ENCODE data around the gene ASZ1. TPM values are rescaled to one million over a fixed set of nuclear protein-coding genes. Genes with fewer than 3 reads are reported as not detected.

Gene ASZ1
- total and polyA plus RNA-seq, 2 donors (not counting 1 experiment from before 2014, with no cell fraction given), result not detected

DNA sequence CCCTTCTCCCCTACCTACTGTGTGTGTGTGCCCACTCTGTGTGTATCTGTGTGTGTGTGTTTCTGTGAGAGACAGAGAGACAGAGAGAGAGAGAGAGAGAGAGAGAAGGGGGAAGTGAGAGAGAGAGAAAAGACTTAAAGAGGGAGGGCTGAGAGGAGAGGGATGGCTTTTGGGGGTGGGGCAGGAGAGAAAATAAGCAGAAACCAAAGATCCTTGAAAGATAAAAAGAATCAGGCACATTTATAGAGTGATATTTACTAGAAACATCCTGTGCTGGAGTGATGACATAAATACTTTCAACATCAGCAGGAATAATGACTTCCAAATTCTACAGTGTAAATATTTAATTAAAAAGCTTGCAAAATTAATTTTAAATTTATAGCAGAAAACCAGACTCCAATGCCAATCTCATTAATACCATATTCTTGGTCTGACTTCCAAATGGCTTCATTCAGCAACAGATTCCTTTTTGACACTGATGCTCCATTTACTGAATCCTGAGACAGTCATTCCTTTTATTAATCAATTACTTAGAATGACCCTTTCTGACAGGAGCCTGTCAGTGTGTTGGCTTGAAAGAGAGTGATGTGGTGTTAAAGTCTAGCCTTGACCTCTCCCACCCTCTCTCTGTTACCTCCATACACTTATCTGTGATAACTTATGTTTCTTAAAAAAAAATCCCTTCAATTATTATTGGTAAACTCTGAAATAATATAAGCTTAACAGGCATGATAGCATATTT, 62.8 kb downstream of the ASZ1 start:
- no peaks in the 10 kb centered on the region for H3K27me3 ChIP-seq (replicated peaks in 1 of 4; ENCODE audit: control extremely low read depth in 1 of 4, control insufficient read depth in 3 of 4, insufficient read depth in 4 of 4, low read length in 3 of 4)
- H3K36me3 ChIP-seq (replicated peaks in 1 of 2; ENCODE audit: control extremely low read depth in 1 of 2, control insufficient read depth in 1 of 2, extremely low read depth in 1 of 2, insufficient read depth in 2 of 2, low read length in 1 of 2), result no peaks in the 10 kb centered on the region
- no peaks in the 10 kb centered on the region for H3K4me1 Mint-ChIP-seq
- H3K4me3 ChIP-seq (ENCODE audit: control extremely low read depth in 1 of 5, extremely low read depth in 1 of 5, insufficient read depth in 1 of 5, low read depth in 2 of 5, low read length in 4 of 5), result no peak overlapping the region
- ATAC-seq (ENCODE audit: low read depth) (no peak), DNase-seq (no peak)
- intact Hi-C loops (cut with micrococcal nuclease), result no loop called here
- POLR2A ChIA-PET, result no interaction called here
- H3K9me3 Mint-ChIP-seq (ENCODE audit: insufficient read depth), result no peaks in the 10 kb centered on the region
- H2AFZ ChIP-seq (ENCODE audit: insufficient read depth, low read depth, low read length, poor library complexity, severe bottlenecking), result no peak overlapping the region
- H3K4me1 ChIP-seq (ENCODE audit: control insufficient read depth in 2 of 2, insufficient read depth in 2 of 2, low read length in 2 of 2), result no peaks in the 10 kb centered on the region
- CTCF ChIA-PET, result no interaction called here
- H3K9ac ChIP-seq (ENCODE audit: low read length), result no peak overlapping the region
- H3K9me3 ChIP-seq (ENCODE audit: control extremely low read depth in 1 of 3, control insufficient read depth in 2 of 3, insufficient read depth in 1 of 3, low read length in 2 of 3), result no peaks in the 10 kb centered on the region
- no peak overlapping the region for H3K27ac Mint-ChIP-seq
- no peak overlapping the region for H3K4me2 ChIP-seq (replicated peaks; ENCODE audit: low read depth, low read length, poor library complexity, severe bottlenecking)
- H3K27ac ChIP-seq (ENCODE audit: low read length in 2 of 2), result no peak overlapping the region
- H4K20me1 ChIP-seq (ENCODE audit: control insufficient read depth, insufficient read depth, low read length, poor library complexity, severe bottlenecking), result no peaks in the 10 kb centered on the region
- H3K27me3 Mint-ChIP-seq, result no peaks in the 10 kb centered on the region
- TF ChIP-seq EZH2 (IDR thresholded peaks at IDR 0.05; ENCODE audit: borderline replicate concordance, insufficient read depth, low read depth, low read length, poor library complexity, severe bottlenecking) (no peak), CTCF (IDR thresholded peaks at IDR 0.05) (no peak)
- no peak overlapping the region for H3K4me3 Mint-ChIP-seq
- no peaks in the 10 kb centered on the region for H3K79me2 ChIP-seq (ENCODE audit: control insufficient read depth, insufficient read depth, low read length)

- H3K4me1 ChIP-seq (ENCODE audit: control insufficient read depth in 2 of 2, insufficient read depth in 2 of 2, low read length in 2 of 2), result no peaks in the 10 kb centered on the region
- no peak overlapping the region for H3K4me2 ChIP-seq (replicated peaks; ENCODE audit: low read depth, low read length, poor library complexity, severe bottlenecking)
- Mint-ChIP-seq H3K4me1 (no peaks in the 10 kb centered on the region), H3K27ac (no peak overlapping the region), H3K27me3 (no peaks in the 10 kb centered on the region), H3K9me3 (ENCODE audit: insufficient read depth) (no peaks in the 10 kb centered on the region), H3K4me3 (no peak overlapping the region)
- POLR2A ChIA-PET, result no interaction called here
- no peaks in the 10 kb centered on the region for H3K9me3 ChIP-seq (ENCODE audit: control extremely low read depth in 1 of 3, control insufficient read depth in 2 of 3, insufficient read depth in 1 of 3, low read length in 2 of 3)
- H3K9ac ChIP-seq (ENCODE audit: low read length), result no peak overlapping the region
- intact Hi-C loops (cut with micrococcal nuclease), result no loop called here
- DNase-seq (no peak), ATAC-seq (ENCODE audit: low read depth) (no peak)
- no peak overlapping the region for H3K27ac ChIP-seq (ENCODE audit: low read length in 2 of 2)
- H4K20me1 ChIP-seq (ENCODE audit: control insufficient read depth, insufficient read depth, low read length, poor library complexity, severe bottlenecking), result no peaks in the 10 kb centered on the region
- H3K36me3 ChIP-seq (replicated peaks in 1 of 2; ENCODE audit: control extremely low read depth in 1 of 2, control insufficient read depth in 1 of 2, extremely low read depth in 1 of 2, insufficient read depth in 2 of 2, low read length in 1 of 2), result no peaks in the 10 kb centered on the region
- no peak overlapping the region for H3K4me3 ChIP-seq (ENCODE audit: control extremely low read depth in 1 of 5, extremely low read depth in 1 of 5, insufficient read depth in 1 of 5, low read depth in 2 of 5, low read length in 4 of 5)
- CTCF ChIA-PET, result no interaction called here
- H3K27me3 ChIP-seq (replicated peaks in 1 of 4; ENCODE audit: control extremely low read depth in 1 of 4, control insufficient read depth in 3 of 4, insufficient read depth in 4 of 4, low read length in 3 of 4), result no peaks in the 10 kb centered on the region
- no peak for TF ChIP-seq EZH2 (IDR thresholded peaks at IDR 0.05; ENCODE audit: borderline replicate concordance, insufficient read depth, low read depth, low read length, poor library complexity, severe bottlenecking)
- no peak for TF ChIP-seq CTCF (IDR thresholded peaks at IDR 0.05)
- no peak overlapping the region for H2AFZ ChIP-seq (ENCODE audit: insufficient read depth, low read depth, low read length, poor library complexity, severe bottlenecking)
- H3K79me2 ChIP-seq (ENCODE audit: control insufficient read depth, insufficient read depth, low read length), result no peaks in the 10 kb centered on the region
Measured at GRCh38 chr7:117362294-117362888, 64.9 kb downstream of the ASZ1 start.

Measured in B cell (primary cell).